Mesendoderm (in vitro differentiated cells): Measurements from ENCODE around the gene ACSF3.

Source experiments
- DNase-seq: peaks from one replicate; pipeline ENCODE4 v3.0.0; 2013
- H2AK5ac ChIP-seq: 2 replicates; pipeline ENCODE4 v1.6.1; 2013; ENCODE audit warnings: low read length, inconsistent platforms
- H2BK120ac ChIP-seq: 2 replicates; pipeline ENCODE4 v1.6.1; 2013; ENCODE audit warnings: low read depth, mild to moderate bottlenecking, low read length, moderate library complexity, mixed read lengths
- H2BK15ac ChIP-seq: replicated peaks from 2 replicates; pipeline ENCODE4 v1.6.1; 2013; ENCODE audit warnings: low read depth, mild to moderate bottlenecking, moderate library complexity
- H2BK5ac ChIP-seq: 2 replicates; pipeline ENCODE4 v1.6.1; 2013; ENCODE audit warnings: low read length, inconsistent platforms
- H3K18ac ChIP-seq: 2 replicates; pipeline ENCODE4 v1.6.1; 2013; ENCODE audit warnings: mild to moderate bottlenecking, low read length, mixed read lengths
- H3K23ac ChIP-seq: one replicate; pipeline ENCODE4 v1.6.1; 2013; ENCODE audit warnings: low read length
- H3K27ac ChIP-seq: 2 replicates; pipeline ENCODE4 v1.5.1; 2013; ENCODE audit warnings: low read depth, mild to moderate bottlenecking, inconsistent platforms, low read length, moderate library complexity
- H3K27me3 ChIP-seq: 2 replicates; pipeline ENCODE4 v1.6.1; 2013; ENCODE audit warnings: low read length, control low read depth, mild to moderate bottlenecking, inconsistent platforms; ENCODE audit not compliant: insufficient read depth, poor library complexity
- H3K36me3 ChIP-seq: 2 replicates; pipeline ENCODE4 v1.6.1; 2013; ENCODE audit warnings: low read length, inconsistent platforms; ENCODE audit not compliant: control insufficient read depth, insufficient read depth
- H3K4ac ChIP-seq: one replicate; pipeline ENCODE4 v1.6.1; 2013; ENCODE audit warnings: low read depth, mild to moderate bottlenecking, low read length, moderate library complexity
- H3K4me1 ChIP-seq: 2 replicates; pipeline ENCODE4 v1.6.1; 2013; ENCODE audit warnings: low read depth, low read length, inconsistent platforms; ENCODE audit not compliant: control insufficient read depth
- H3K4me2 ChIP-seq: 2 replicates; pipeline ENCODE4 v1.6.1; 2013; ENCODE audit warnings: low read length
- H3K4me3 ChIP-seq: 2 replicates; pipeline ENCODE4 v1.5.1; 2013; ENCODE audit warnings: mild to moderate bottlenecking, low read length
- H3K56ac ChIP-seq: one replicate; pipeline ENCODE4 v1.6.1; 2013; ENCODE audit warnings: low read length
- H3K79me1 ChIP-seq: 2 replicates; pipeline ENCODE4 v1.6.1; 2013; ENCODE audit warnings: low read length, inconsistent platforms
- H3K79me2 ChIP-seq: 2 replicates; pipeline ENCODE4 v1.6.1; 2013; ENCODE audit warnings: mild to moderate bottlenecking, low read length; ENCODE audit not compliant: control insufficient read depth, insufficient read depth
- H3K9ac ChIP-seq: 2 replicates; pipeline ENCODE4 v1.6.1; 2013; ENCODE audit warnings: low read length, inconsistent platforms
- H4K5ac ChIP-seq: one replicate; pipeline ENCODE4 v1.6.1; 2013; ENCODE audit warnings: low read length
- H4K8ac ChIP-seq: one replicate; pipeline ENCODE4 v1.6.1; 2013; ENCODE audit warnings: low read depth, mild to moderate bottlenecking, control low read depth, low read length, moderate library complexity
- WGBS: extraction: QIAGEN DNeasy Blood & Tissue Kit; methylation state at CpG from one replicate; pipeline ENCODE4 v1.1.7; 2013; ENCODE audit warnings: low lambda C conversion rate, missing lambda C conversion rate; ENCODE audit not compliant: insufficient coverage; ENCODE audit errors: extremely low coverage; 5-methylcytosine and 5-hydroxymethylcytosine counted together

Gene ACSF3

GRCh38 chr16:89119661-89120141, 26.0 kb downstream of the ACSF3 start:
- Histone ChIP-seq H4K8ac (no peak overlapping the region), H3K79me2 (no peaks in the 10 kb centered on the region), H3K9ac (no peak overlapping the region), H4K5ac (no peak overlapping the region), H2AK5ac (no peak overlapping the region), H3K4me3 (no peak overlapping the region), H2BK5ac (no peak overlapping the region), H3K4ac (no peak overlapping the region), H3K79me1 (no peaks in the 10 kb centered on the region), H2BK120ac (no peak overlapping the region), H3K18ac (no peak overlapping the region), H3K56ac (no peak overlapping the region), H3K27me3 (no peaks in the 10 kb centered on the region), H3K23ac (no peak overlapping the region), H3K4me2 (no peak overlapping the region), H3K4me1 (no peaks in the 10 kb centered on the region), H2BK15ac (no peak overlapping the region), H3K36me3 (no peaks in the 10 kb centered on the region), H3K27ac (no peak overlapping the region)
- no peak for DNase-seq
- WGBS: no CpG with 5 or more reads among the region's 31 CpGs

DNA sequence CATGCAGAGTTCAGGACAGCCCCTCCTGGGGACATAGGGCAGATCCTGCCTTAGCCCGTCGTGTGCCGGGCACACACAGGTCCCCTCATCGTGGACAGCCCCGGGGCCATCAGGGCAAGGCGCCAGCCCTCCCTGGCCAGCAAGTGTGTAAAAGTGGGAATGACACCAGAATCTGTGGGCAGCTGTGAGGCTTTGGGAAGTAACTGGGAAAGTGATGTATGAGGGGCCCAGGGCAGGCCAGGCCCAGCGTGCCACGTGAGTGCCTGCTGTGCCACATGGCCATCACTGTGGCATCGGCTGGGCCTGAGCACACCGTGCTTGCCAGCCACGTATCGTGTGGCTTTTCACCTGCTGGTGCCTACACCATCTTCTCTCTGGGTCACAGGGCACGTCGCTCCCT, 26.6 kb downstream of the ACSF3 start:
- DNase-seq: no peak
- Histone ChIP-seq H3K79me2 (no peaks in the 10 kb centered on the region), H3K27me3 (no peaks in the 10 kb centered on the region), H3K56ac (no peak overlapping the region), H3K18ac (no peak overlapping the region), H3K27ac (no peak overlapping the region), H3K79me1 (no peaks in the 10 kb centered on the region), H3K4me3 (no peak overlapping the region), H3K36me3 (no peaks in the 10 kb centered on the region), H4K8ac (no peak overlapping the region), H3K23ac (no peak overlapping the region), H3K4ac (no peak overlapping the region), H2BK15ac (no peak overlapping the region), H2BK120ac (no peak overlapping the region), H2BK5ac (no peak overlapping the region), H3K9ac (no peak overlapping the region), H3K4me2 (no peak overlapping the region), H3K4me1 (no peaks in the 10 kb centered on the region), H4K5ac (no peak overlapping the region), H2AK5ac (no peak overlapping the region)
- WGBS: no CpG with 5 or more reads among the region's 14 CpGs

DNA sequence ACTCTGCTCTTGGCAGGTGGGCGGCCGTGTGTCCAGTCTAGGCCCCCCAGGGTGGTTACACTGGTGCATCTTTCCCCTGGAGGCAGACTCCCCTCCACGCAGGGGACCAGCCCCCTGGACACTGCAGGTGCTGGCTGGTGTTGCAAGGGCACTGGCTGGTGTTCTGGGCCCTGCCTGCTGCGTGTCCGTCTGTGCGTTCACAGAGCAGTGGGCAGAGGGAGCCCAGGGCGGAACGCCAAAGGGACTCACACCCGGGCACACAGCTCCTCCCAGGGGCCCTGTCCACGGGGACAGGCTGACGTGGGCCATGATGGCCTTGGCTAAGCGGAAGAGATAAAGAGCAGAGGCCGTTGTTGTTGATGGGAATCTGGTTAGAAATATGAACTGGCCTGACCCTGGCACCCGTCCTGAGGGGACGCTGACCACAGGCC, 27.3 kb downstream of the ACSF3 start:
- Histone ChIP-seq H2AK5ac (no peak overlapping the region), H2BK5ac (no peak overlapping the region), H3K27me3 (no peaks in the 10 kb centered on the region), H3K27ac (no peak overlapping the region), H3K4me3 (no peak overlapping the region), H2BK15ac (no peak overlapping the region), H3K18ac (no peak overlapping the region), H3K79me2 (no peaks in the 10 kb centered on the region), H3K9ac (no peak overlapping the region), H3K4me2 (no peak overlapping the region), H3K4ac (no peak overlapping the region), H3K56ac (no peak overlapping the region), H3K23ac (no peak overlapping the region), H2BK120ac (no peak overlapping the region), H4K8ac (no peak overlapping the region), H3K79me1 (no peaks in the 10 kb centered on the region), H4K5ac (no peak overlapping the region), H3K4me1 (no peaks in the 10 kb centered on the region), H3K36me3 (no peaks in the 10 kb centered on the region)
- no CpG with 5 or more reads among the region's 15 CpGs for WGBS
- DNase-seq: no peak

GRCh38 chr16:89121691-89122321, 28.2 kb downstream of the ACSF3 start:
- H3K9ac ChIP-seq: no peak overlapping the region
- no peak overlapping the region for H3K27ac ChIP-seq
- H2BK15ac ChIP-seq: no peak overlapping the region
- H3K4me3 ChIP-seq: no peak overlapping the region
- H2BK5ac ChIP-seq: no peak overlapping the region
- no CpG with 5 or more reads among the region's 24 CpGs for WGBS
- no peak for DNase-seq
- no peak overlapping the region for H2BK120ac ChIP-seq
- H2AK5ac ChIP-seq: no peak overlapping the region
- no peak overlapping the region for H4K5ac ChIP-seq
- no peak overlapping the region for H3K23ac ChIP-seq
- H3K79me1 ChIP-seq: no peaks in the 10 kb centered on the region
- no peaks in the 10 kb centered on the region for H3K36me3 ChIP-seq
- no peaks in the 10 kb centered on the region for H3K79me2 ChIP-seq
- H3K27me3 ChIP-seq: no peaks in the 10 kb centered on the region
- no peak overlapping the region for H3K56ac ChIP-seq
- no peak overlapping the region for H3K4ac ChIP-seq
- no peaks in the 10 kb centered on the region for H3K4me1 ChIP-seq
- H3K4me2 ChIP-seq: no peak overlapping the region
- no peak overlapping the region for H3K18ac ChIP-seq
- no peak overlapping the region for H4K8ac ChIP-seq

- no peak overlapping the region for H3K4ac ChIP-seq
- no peaks in the 10 kb centered on the region for H3K4me1 ChIP-seq
- H3K18ac ChIP-seq: no peak overlapping the region
- H3K79me2 ChIP-seq: no peaks in the 10 kb centered on the region
- H3K9ac ChIP-seq: no peak overlapping the region
- H3K4me2 ChIP-seq: no peak overlapping the region
- no peak overlapping the region for H2BK120ac ChIP-seq
- H3K23ac ChIP-seq: no peak overlapping the region
- no peak overlapping the region for H3K27ac ChIP-seq
- H3K4me3 ChIP-seq: no peak overlapping the region
- no peaks in the 10 kb centered on the region for H3K36me3 ChIP-seq
- H3K79me1 ChIP-seq: no peaks in the 10 kb centered on the region
- no peak overlapping the region for H4K5ac ChIP-seq
- H3K56ac ChIP-seq: no peak overlapping the region
- H2AK5ac ChIP-seq: no peak overlapping the region
- no peak overlapping the region for H4K8ac ChIP-seq
- H2BK15ac ChIP-seq: no peak overlapping the region
- no CpG with 5 or more reads among the region's 11 CpGs for whole genome bisulfite sequencing
- DNase-seq: no peak
- no peak overlapping the region for H2BK5ac ChIP-seq
- no peaks in the 10 kb centered on the region for H3K27me3 ChIP-seq
Observed at GRCh38 chr16:89122322-89122851, 28.7 kb downstream of the ACSF3 start.
